GM21529 (cell line): ENCODE measurements around the gene SCMH1.

Experiments
- ATAC-seq: cut with Tn5 transposase; IDR thresholded peaks from one replicate; pipeline ENCODE4 v1.9.1; 2021; ENCODE audit not compliant: unreplicated experiment

The SCMH1 gene

DNA sequence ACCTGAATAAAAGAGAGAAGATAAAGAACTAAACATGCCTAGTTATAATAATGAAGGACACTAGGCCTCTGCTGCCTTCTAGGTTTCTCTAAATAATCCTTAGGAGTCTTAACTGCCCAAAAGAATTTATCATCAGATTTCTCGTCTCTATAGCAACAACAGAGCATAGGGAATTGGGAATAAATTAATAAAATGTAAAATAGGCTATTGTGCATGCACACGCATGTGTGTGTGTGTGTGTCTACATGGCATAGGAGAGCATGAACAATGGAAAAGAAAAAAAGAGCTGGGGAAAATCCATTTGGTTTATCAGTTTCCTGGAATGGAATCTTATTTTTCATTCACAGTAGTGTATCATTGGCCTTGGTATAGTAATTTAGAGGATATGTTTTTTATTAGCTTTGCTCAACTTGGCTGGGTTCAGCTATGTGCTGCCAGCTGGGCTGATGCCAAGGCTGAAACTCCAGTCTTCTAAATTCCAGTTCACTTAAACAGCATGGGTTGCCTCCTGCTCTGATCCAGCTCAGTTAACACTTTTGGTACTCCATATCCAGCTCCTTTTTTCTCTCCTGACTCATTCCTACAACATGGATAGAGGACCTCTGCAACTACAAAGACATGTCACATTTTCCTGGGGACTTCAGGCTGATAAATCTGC lies 140.0 kb downstream of the SCMH1 start:
- no peak for ATAC-seq

DNA sequence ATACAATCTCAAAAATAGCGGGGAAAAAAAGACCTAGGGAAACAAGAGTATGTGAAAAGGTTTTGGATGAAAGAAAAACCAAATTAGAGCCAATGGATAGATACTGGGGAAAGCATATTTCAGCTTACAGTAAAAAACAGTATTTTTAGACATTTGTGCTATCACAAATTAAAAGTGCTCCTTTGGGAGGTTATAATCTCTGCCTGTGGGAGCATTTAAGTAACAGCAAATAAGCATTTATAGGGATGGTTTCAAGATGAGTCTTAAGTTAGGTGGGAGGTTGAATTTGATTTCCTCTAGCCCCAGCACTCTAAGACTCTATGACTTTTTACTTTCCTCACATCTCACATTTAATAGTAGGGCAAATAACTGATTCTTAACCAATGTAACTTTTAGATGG lies 141.0 kb downstream of the SCMH1 start:
- no peak for ATAC-seq

DNA sequence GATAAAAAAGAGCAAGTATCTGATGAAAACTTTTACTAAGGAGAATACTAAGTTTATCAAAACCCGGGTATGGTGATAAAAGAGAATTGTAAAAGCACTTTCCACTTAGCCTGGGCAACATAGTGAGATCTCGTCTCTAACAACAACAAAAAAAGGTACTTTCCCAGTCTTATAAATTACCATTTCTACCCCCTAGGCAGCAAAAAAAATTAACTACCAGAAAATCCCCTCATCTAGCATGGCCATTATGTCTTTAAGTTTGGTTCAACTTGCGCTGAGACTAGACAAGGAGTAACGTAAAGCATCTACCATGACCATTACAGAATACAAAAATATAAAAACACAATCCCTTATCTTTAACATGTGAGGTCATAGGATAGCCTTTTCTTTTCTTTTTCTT lies 141.9 kb downstream of the SCMH1 start:
- ATAC-seq, result no peak

DNA sequence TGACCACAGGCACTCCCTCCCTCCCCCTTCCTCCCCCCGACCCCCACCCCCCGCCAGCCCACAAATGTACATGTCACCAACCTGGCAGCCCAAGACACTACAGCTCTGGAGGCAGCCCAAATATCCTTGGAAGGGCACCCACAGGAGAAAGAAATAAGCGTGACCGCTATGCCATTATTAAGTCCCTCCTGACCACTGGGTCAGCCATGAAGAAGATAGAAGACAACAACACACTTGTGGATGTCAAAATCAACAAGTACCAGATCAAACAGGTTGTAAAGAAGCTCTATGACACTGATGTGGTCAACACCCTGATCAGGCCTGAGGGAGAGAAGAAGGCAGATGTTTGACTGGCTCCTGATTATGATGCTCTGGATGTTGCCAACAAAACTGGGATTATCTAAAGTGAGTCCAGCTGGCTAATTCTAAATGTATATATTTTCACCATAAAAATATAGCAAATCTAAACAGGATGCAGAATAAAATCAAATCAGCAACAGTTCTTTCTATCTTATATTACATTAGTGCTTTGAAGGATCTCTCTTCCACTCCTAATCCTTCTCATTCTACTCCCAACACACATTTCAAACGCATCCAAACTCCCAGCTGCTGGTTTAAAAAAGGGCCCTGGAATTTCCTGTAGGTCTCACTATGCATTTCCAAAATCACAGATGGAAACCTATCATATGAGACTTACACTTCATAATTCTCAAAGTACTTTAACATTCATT lies 143.2 kb downstream of the SCMH1 start:
- no peak for ATAC-seq

DNA sequence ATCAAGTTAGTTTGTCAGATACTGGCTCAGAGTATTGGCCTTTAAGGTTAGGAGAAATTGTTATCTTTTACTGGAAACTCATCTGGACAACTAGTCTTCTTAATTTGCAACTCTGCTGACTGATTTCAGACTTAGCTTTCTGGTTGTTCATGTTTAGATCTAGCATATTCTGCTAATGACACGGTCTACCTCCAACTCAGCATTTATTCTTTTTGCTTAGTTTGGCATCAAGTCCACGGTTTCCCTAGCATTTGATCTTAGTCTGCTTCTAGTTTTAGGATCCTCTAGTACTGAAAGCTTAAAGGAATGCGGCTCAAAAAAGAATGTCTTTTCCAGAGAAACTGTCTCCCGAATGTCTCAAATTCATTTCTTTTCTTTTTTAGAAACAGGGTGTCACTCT lies 145.0 kb downstream of the SCMH1 start:
- ATAC-seq, result no peak

DNA sequence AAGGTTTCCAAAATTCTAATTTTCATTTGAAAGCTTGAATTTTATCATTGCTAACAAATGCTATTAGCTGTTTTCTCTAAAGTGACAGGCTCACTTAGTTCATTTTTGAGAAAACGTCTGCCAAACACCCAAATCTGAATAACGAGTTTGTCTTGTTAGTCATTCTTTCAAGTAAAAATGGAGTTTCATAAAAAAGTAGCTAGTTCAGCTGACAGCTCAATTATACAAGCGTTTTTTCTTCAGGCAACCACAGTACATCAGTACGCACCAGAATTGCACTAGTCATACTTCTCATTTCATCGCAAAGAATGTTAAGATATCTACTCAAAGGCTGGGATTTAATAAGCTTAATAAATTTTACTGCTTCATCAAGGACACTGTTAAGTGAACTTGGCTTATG lies 148.3 kb downstream of the SCMH1 start:
- ATAC-seq, result no peak

DNA sequence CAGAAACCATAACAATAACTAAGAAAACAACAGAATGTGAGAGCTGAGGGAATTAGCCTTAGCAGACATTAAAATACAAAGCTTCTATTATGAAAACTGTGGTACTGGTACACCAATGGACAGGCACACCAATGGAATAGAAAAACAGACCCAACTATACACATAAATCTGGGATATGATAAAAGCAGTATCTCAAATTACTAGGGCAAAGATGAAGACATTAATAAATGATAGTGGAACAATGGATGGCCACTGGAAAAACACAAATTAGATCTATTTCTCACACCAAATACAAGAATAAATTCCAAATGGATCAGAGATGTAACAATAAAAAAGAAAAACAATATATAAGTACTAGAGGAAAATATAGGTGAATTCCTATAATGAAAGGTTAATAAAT lies 155.2 kb downstream of the SCMH1 start:
- no peak for ATAC-seq

DNA sequence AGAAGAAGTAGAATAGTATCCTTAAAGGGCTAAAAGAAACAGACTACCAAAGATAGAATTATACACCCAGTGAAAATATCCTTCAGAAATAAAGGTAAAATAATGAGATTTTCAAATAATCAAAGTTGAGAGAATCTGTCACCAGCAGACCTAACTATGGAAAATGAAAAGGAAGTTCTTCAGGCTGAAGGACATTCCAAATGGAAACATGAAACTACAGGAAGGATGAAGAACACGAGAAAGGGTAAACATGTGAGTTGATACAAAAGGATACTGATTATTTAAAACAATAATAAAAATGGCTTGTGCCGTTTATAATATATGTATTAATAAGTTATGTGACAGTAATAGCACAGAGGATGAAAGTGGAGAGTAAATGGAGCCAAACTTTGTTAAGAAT lies 163.5 kb downstream of the SCMH1 start:
- ATAC-seq, result no peak

DNA sequence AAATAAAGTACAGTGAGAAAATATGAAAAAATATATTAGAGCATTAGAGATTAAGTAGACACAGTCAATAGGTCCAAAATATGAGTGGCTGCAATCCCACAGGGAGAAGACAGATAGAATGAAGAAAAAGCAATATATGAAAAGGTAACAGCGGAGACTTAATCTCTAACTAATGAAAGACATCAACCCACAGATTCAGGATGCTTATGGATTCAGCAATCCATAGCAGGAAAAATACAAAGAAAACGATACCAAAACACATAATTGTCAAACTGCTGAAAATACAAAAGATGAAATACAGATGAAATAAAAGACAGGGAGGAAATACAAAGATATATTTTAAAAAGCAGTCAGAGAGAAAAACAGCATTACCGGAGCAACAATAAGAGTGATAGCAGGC lies 163.9 kb downstream of the SCMH1 start:
- ATAC-seq, result no peak

DNA sequence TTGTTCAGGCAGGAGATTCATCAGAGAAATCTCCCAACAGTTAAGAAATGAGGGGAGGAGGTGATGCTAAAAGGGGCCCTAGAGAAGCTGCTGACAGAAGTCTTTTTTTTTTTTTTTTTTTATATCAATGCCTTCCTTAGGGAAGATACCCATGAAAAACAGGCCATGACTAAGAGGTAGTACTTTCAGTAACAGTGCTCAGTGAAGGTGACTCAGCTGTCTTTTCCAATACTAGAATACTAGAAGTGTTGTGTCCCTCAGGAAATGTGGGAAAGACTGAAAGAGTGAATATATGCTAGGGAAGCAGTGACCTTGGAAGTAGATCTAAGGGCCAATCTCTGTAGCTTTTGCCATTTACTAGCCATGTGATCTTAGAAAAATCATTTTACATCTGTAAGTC lies 168.1 kb downstream of the SCMH1 start:
- ATAC-seq, result no peak

DNA sequence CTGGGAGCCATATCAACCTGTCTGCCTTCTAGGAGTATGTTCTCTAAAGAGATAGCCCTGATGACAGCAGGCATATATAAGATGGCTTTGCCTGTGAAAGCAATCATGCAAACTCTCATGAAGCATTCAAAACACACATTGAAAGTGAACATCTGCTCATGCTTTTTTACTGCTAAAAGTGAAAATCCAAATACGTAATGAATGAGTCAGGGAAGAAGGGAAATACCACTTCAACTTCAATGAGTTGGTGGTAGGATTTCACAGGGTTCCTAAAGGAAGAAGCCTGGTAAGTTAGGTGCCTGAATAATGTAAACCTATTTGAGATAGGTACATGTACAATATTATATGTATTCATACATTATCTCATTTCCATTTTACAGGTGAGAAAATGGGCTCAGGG lies 170.1 kb downstream of the SCMH1 start:
- no peak for ATAC-seq

DNA sequence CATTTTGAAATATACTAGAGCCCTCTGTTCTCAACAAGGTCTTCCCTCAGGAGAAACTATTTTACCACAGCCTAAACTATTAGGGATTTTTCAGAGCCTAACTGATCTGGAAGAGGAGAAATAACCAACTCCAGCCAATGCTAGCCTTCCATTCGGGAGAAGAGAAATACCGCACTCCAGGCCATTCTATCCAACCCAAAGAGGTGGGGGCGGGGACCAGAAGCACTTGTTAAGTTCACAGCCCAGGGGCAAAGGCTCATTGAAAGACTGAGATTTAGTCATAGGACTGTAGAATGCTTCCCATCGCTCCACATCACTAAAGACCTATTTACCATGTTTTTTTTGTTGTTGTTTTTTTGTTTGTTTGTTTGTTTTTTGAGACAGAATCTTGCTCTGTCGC lies 185.2 kb downstream of the SCMH1 start:
- no peak for ATAC-seq

DNA sequence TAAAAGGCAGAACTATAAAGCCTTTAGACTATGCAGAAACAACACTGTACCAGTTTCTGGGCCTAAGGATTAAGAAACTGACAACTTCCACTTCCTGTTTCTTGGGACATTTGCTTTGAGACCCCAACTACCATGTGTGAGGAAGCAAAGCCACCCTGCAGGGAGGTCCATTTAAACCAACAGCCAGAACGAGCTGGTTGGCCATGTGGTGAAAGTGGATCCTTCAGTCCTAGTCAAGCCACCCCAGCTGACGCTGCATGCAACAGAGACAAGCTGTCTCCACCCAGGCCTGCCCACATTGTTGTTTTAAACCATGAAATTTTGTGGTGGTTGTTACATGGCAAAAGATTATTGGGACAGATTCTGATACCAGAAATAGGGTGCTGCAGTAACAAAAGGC lies 188.8 kb downstream of the SCMH1 start:
- ATAC-seq, result no peak

DNA sequence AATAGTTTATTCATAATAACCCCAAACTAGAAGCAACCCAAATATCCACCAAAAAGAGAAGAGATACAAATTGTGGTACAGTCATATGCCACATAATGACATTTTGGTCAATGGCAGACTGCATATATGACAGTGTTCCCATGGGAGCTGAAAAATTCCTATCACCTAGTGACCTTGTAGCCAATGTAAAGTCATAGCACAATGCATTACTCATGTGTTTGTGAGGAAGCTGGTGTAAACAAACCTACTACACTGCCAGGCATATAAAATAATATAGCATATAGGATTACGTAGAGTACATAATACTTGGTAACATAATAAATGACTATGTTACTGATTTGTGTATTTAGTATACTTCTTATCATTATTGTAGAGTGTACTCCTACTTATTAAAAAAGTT lies 191.1 kb downstream of the SCMH1 start:
- ATAC-seq, result no peak

DNA sequence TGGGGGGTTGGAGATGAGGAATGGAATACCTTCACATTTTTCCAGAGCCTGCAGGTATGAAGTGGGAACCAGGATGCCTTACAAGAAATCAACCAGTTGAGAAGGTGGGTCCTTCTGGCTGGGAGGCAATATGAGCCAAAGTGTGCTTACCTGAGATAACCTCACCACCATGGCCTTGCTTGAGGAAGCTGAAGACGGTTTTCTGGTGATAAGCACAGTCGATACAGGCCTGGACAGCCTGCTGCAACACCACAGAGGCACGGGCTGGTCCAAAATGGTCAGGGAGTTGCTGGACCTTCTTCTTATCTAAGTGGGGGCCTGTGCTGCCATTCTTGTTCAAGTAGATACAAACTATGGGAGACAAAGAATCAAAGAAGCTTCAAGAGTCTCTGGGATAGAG lies 193.6 kb downstream of the SCMH1 start:
- no peak for ATAC-seq

DNA sequence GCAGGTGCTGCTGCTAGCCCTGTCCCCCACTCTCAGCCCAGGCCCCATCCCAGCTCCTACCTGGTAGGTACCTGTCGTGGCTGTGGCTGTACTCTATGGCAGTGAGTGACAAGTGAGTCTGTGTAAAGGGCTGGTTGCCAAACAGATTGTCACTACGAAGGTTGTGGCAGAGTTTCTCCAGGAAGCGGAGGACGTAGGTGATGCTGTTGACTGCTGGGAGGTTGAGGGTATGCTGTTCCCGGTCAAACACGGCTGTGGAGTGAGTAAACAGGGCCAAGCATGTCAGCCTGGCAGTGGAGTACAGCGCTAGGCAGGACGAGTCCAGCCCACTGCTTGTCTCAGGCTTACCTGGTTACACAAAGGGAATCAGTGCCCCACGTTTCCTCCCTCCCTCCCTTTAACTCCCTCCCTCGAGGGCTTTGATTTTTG lies 195.7 kb downstream of the SCMH1 start:
- ATAC-seq, result no peak

DNA sequence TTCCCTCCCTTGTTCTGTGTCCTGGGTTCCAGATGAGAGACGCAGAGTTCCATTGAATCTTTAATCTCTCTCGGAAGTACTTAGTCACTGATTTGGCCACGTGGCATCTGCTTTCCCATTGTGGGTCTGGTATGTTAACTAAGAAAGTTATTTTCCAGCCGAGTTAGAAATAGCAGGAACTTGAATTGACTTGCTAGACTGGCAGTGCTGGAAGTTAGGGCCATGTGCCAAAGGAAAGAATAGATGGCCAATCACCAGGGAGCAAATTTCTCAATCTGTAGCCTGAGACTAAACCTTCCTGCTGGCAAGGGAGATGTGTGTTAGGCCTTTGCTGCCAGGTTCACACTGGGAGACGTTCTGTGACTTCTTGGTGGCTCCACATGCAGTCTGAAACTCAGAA lies 196.4 kb downstream of the SCMH1 start:
- ATAC-seq, result no peak

DNA sequence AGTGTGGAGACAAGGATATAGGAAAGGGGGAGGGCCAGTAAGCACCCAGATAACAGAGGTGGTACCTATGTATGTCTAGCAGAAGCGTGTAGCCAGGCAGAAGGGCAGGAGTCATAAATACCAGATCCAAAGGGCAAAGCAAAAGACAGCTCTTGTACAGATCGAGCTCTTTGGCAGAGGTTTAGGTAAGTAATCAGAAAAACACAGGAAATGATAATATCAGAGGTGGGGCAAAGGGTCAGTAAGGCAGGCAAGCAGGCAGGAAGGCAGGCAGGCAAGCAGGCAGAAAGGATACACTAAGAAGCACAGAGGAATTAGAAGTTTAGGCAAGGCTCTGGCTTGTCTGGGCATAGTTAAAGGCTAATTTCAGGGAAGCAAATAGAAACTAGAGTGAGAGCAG lies 197.9 kb downstream of the SCMH1 start:
- no peak for ATAC-seq

DNA sequence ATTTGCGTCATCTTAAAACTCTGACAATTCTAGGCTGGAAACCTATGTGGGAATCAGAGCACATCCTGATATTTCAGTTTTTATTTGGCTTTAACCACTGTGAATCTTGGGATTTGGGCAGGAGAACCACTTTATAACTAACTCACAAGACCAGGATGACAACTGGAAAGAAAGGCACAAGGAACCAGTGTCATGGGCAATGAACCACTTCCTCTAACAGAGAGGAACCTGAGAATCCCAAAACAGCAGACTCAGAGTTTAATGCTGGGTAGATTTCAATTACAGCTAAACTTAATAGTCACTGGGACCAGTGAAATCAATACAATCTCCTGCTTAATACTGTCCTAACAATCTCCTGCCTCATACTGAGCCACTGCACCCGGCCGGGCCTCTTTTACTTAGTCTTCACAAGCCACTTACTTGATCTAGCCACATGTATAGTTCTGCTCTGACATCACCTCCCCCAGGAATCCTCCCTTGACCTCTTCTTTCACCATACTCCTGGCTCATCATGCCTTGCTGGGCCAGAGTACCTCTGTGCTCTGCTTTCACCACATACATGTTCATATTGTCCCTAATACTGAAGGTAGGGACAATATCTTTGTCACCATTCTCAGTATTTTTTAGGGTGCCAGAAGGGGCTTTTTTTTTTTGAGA lies 200.4 kb downstream of the SCMH1 start:
- ATAC-seq, result no peak

DNA sequence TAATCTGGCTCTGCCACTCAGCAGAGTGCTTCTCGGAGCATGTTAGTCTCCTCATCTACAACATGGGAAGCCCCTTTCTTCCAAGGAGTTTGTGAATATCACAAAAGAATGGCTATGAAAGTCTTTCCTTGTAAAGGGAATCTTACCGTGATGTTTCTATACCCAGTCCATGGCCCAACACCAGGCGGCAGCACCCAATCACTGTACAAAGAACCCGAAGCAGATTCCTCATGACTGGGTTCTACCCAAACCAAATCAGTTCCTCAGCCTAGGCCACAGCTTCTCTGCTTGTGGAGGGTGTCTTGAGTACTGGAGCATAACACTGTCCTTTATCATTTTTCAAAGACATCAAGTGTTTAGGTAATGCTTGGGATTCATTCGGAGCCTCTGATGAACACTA lies 204.0 kb downstream of the SCMH1 start:
- ATAC-seq, result no peak

DNA sequence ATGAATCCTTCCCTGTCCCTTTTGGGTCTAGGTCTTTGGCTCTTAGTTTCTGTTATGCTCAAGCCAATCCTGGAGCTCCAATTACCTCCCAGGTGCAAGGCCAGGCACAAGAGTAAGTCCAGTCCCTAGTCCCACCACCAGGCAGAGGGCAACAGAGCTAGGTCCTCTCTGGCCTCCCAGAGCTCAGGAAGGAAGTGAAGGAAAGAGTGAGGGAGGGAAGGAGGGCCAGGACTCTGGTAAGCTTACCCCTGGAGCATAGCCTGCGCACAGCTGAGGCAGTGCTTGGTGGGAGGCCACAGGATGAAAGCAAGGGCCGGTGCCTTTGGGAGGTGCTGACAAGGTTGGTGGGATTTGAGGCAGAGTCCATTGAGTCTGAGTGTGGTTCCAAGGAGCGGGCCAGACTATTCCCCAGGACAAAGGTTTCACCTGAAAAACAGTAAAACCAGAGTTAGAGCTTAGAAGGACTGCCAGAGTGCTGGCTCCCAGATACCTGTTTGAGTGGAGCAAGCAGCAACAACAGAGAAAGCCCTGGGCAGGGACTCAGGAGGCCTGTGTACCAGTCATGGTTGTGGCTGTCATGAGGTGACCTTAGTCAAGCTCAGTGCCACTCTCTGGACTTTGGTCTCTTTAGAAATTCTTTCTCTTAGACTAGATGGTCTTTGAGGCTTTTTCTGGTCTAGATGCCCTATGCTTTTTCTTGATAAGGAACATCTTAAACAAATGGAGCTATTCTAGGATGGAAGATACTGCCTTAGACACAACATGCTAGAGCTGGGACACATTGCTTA lies 204.8 kb downstream of the SCMH1 start:
- ATAC-seq, result no peak

DNA sequence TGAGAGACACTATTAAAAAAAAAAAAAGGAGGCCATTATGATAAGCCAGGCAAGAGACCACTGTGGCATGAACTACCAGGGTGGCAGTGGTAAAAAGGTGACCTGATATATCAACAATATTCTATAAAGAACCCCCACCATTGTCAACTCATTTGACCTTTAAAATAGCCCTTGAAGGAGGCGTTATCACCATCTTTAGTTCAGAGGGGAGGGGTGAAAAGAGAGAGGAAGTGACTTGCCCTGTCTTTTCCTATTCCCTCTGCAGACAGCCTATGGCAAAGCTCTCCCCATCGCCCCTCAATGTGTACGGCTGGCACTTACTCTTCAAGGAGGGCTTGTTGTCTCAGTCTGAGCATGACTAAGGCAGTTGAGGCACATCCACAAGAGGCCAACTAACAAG lies 208.8 kb downstream of the SCMH1 start:
- ATAC-seq, result no peak
